GM18526 (cell line): Measurements from ENCODE around the gene ATP11A.

ENCODE experiments used
- POLR2A ChIP-seq: IDR thresholded peaks from 3 replicates; pipeline ENCODE4 v1.6.1; 2011; ENCODE audit not compliant: insufficient read length; ENCODE audit errors: extremely low read depth

The ATP11A gene

GRCh38 chr13:112733112-112733511 lies 43.3 kb downstream of the ATP11A start:
- no peak for TF ChIP-seq POLR2A

DNA sequence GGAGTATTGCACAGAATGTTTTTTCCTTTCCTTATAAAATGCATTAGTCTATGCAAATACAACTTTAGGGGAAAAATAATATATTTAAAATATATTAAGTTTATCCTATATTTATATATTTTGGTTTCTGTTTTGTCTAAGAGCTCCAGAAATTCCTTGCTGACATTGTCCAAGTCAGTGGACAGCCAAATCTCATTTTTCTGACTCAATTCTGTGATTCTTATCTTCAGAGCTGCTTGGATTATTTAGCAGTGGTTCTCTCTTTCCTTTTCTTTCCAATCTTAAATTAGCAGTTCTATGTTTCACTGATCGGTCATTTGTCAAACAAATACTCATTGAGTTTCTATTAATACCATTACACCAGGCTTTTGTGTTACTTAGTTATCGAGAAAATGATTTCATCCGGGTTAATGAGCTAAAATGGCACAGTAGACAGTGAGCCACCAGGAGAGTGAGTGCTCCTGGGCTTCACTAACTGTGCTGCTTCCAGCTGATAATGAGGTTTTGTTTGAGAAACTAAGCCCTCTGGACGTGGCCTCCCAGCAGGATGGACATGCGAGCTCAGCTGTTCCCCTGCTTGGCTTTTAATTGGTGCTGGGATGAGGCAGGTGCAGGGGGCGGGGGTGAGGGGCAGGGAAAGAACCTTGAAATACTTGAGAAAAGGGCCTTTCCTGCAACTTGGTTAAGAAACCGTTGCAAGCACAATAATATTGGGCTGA lies 44.0 kb downstream of the ATP11A start:
- no peak for TF ChIP-seq POLR2A

GRCh38 chr13:112734696-112735547 lies 45.1 kb downstream of the ATP11A start:
- TF ChIP-seq POLR2A: no peak

GRCh38 chr13:112735791-112736190 lies 46.0 kb downstream of the ATP11A start:
- TF ChIP-seq POLR2A: no peak

GRCh38 chr13:112737294-112737693 lies 47.5 kb downstream of the ATP11A start:
- no peak for TF ChIP-seq POLR2A

- no peak for TF ChIP-seq POLR2A
These were observed 48.8 kb downstream of the ATP11A start for GRCh38 chr13:112738606-112739005.

DNA sequence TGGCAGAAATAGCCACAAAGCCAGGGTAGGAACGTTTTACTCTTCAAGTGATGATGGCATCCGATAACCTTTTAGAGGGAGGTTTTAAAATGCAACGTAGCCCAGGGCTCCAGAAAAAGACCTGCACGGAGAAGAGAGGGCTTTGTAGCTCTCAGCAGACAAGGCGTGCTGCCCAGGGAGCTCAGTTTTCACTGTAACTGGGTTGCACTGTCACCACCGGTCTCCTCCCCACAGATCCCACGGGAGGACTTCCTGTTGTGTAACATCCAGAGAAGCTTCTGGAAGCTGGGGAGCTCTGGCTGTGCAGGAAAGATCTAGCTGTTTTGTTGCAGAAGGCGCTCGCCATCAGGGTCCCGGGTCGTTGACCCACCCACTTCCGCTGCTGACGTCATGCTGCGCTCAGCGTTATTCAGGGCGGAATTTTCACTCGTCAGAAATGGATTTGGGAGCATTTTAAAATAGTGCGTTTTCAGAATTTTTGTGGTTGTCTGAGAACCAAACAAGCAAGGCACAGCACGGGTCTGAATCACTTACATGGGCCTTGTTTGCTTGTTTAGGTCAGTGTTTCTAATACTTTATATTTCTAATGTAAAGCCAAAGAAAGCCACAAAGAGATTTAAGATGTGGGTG lies 50.8 kb downstream of the ATP11A start:
- TF ChIP-seq POLR2A: no peak

DNA sequence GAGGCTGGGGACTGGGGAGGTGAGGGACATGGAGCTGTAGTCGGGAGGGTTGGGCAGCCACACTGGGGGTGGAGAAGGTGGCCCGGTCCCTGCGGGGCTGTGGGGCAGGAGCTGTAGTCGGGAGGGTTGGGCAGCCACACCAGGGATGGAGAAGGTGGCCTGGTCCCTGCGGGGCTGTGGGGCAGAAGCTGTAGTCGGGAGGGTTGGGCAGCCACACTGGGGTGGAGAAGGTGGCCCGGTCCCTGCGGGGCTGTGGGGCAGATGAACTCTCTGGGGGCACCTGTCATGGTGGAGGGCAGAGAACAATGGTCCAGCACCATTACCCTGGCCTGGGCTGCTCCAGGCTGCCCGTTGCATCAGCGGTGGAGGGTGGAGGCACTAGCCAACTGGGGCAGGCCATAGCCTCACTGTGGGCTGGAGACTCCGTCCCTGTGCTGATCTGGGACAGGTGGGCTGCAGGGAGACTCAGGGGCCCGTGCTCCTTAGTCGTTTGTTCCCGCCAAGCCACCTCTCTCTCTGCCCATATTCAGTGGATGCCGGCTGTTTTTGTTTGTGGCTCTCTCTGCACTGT lies 51.4 kb downstream of the ATP11A start:
- TF ChIP-seq POLR2A: no peak

DNA sequence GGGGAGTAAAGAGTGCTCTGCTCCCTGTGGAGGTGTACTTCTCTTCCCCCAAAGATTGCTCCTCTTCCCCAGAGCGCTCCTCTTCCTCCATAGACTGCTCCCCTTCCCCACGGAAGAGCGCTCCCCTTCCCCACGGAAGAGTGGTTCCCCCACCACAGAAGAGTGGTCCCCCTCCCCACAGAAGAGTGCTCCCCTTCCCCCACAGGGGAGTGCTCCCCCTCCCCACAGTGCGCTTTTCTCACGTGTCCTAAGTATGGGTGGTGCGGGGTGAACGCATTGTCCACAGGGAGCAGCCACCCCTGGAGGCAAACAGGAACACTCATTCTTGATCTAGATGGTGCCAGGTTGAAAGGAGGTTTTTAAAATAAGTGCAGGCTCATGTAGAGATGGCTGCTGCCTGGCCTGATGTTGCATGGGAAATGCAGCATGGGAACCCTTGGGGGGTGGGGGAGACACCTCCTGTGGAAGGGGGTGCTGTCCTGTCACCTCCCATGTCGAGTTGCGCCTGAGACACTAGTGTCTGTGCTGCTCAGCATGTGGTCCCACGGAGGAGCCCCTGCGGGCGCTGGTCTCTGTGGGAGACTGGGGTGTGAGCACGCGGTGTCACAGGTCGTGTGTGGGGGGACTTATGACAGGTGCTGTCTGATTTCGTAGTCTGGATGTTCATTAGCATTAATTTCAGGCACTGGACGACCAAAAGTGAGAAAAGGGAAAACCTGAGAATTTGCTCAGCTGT lies 52.2 kb downstream of the ATP11A start:
- TF ChIP-seq POLR2A: no peak

DNA sequence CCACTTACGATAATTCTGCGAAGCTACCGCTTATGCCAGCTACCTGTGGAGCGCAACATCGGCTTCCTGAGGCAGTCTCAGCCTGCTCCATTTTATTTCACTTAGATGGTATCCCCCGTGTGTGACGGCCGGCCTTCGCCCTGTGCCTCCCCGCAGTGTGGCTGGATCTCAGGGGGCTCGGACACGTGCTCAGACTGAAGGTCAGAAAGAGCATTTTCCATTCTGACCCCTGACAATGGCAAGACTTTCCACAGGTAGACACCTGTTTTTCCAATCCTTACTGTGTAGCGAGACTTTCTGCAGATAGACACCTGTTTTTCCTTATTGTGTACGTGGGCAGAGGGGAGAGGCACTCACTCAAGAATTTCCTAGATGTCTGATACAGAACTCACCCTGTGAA lies 52.7 kb downstream of the ATP11A start:
- no peak for TF ChIP-seq POLR2A

DNA sequence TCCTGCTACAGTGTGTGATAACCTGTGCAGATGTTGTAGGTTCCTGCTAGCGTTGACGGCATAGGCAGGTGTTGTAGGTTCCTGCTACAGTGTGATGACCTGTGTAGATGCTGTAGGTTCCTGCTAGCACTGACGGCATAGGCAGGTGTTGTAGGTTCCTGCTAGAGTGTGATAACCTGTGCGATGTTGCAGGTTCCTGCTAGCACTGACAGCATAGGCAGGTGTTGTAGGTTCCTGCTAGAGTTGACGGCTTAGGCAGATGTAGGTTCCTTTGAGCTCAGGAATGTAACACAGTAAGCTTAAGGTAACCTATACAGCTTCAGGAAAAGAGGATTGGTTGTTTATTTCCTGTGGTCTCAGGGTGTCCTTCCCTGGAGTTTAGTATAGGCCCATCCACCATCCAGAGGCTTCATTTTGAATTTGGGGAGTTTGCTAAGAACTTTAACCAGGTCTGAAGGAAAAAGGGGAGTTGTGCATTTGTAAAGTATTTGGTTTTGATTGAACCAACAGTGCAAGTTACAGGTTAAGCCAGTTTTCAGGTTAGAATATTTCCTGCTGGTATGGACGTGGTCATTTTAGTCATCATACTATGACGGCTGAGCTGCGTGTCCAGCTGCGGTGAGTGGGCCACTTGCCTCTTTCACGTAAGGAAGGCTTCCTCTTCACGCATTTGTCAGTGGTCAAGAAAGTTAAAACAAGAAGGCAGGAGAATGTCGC lies 53.8 kb downstream of the ATP11A start:
- no peak for TF ChIP-seq POLR2A

DNA sequence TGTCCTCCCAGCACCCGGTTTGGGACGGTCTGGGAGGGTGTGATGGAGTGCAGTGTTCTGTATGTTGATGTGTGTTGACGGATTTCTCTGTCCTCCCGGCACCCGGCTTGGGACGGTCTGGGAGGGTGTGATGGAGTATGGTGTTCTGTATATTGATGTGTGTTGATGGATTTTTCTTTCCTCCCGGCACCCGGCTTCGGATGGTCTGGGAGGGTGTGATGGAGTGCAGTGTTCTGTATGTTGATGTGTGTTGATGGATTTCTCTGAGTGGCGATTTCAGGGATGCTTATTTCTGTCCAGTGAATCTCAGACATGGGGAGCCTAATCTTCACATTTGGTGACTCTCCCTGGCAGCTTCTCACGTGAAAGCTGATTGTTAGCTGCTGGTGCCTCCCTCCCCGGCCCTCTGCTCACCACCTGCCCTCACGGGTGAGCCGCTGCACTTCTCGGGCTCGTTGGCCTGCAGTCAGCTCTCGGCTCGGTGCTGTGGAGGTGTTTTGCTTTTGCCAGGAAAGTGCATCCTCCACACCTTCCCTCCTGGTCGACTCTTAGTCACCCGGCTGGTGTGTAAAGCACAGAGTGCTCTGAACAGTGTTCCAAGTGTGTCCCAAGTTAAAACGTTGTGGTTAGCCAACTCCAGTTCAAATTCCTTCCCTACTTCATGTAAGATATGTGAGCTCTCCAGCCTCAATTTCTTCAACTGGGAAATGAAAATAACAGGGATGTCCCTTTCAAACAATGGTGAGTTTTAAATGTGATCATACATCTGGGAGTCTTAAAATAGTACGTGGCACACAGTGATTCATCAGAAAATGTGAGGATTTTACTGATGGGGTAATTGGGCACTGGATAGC lies 54.6 kb downstream of the ATP11A start:
- TF ChIP-seq POLR2A: no peak

DNA sequence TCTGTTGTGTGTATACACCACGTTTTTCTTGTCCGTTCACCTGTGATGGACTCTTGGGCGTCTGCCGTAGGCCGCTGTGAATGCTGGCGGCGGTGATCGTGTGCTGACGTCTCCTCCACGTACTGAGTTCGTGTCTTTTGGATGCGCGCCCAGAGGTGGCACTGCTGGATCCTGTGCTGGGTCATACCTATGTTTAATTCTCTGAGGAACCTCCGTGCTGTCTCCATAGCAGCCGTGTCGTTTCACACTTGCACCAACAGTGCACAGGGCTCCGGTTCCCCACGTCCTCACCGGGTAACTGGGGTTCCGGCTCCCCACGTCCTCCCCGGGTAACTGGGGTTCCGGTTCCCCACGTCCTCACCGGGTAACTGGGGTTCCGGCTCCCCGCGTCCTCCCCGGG lies 56.2 kb downstream of the ATP11A start:
- TF ChIP-seq POLR2A: no peak
